NB4 (cell line): ENCODE data around the gene ACOXL.

Experiments
- CTCF ChIP-seq: IDR thresholded peaks from one replicate; pipeline ENCODE4 v1.5.1; 2012; ENCODE audit warnings: low read depth, low read length
- MAX ChIP-seq: IDR thresholded peaks from 2 replicates; pipeline ENCODE4 v1.6.1; 2011; ENCODE audit warnings: low read depth, low read length
- POLR2A ChIP-seq: IDR thresholded peaks from 2 replicates; pipeline ENCODE4 v1.6.1; 2011; ENCODE audit warnings: mild to moderate bottlenecking; ENCODE audit not compliant: insufficient read length; ENCODE audit errors: extremely low read depth

GRCh38 chr2:110789706-110790105, 57.3 kb downstream of the ACOXL start:
- TF ChIP-seq CTCF (no peak), MAX (no peak), POLR2A (no peak)
